ENCODE results near the gene VPS72.
"Not testable (repeated sequence)": the region's sequence is repeated elsewhere in the genome, so short reads cannot be mapped to it uniquely, and the experiment has no call there.

VPS72 gene

DNA sequence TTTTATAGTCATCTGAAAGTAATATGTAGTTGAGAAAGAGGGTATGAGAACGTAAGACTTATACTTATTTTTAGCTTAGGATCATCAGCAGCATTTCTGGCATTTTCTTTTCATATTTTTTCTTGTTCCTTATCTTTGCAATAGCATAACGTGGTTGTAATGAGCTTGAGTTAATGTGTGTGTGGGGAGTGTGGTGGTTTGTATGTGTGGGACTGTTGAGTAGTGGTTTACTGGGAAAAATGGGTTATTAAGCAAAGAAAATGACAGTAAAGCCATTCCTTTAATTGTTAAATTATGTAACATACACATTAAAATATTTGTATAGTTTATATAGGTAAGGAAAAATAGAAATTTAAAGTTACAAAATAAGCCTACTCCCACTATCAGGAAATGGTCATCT lies 23.6 kb upstream of the VPS72 start:
- TF ChIP-seq, protein P1, sequence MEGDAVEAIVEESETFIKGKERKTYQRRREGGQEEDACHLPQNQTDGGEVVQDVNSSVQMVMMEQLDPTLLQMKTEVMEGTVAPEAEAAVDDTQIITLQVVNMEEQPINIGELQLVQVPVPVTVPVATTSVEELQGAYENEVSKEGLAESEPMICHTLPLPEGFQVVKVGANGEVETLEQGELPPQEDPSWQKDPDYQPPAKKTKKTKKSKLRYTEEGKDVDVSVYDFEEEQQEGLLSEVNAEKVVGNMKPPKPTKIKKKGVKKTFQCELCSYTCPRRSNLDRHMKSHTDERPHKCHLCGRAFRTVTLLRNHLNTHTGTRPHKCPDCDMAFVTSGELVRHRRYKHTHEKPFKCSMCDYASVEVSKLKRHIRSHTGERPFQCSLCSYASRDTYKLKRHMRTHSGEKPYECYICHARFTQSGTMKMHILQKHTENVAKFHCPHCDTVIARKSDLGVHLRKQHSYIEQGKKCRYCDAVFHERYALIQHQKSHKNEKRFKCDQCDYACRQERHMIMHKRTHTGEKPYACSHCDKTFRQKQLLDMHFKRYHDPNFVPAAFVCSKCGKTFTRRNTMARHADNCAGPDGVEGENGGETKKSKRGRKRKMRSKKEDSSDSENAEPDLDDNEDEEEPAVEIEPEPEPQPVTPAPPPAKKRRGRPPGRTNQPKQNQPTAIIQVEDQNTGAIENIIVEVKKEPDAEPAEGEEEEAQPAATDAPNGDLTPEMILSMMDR (IDR thresholded peaks at IDR 0.05; ENCODE audit: control insufficient read depth, insufficient read depth, low read depth, low read length, missing control alignments), result no peak
- H3K4me3 ChIP-seq (ENCODE audit: control insufficient read depth, low read depth, low read length), result no peak overlapping the region
- no peak for DNase-seq (ENCODE audit: low read depth)

DNA sequence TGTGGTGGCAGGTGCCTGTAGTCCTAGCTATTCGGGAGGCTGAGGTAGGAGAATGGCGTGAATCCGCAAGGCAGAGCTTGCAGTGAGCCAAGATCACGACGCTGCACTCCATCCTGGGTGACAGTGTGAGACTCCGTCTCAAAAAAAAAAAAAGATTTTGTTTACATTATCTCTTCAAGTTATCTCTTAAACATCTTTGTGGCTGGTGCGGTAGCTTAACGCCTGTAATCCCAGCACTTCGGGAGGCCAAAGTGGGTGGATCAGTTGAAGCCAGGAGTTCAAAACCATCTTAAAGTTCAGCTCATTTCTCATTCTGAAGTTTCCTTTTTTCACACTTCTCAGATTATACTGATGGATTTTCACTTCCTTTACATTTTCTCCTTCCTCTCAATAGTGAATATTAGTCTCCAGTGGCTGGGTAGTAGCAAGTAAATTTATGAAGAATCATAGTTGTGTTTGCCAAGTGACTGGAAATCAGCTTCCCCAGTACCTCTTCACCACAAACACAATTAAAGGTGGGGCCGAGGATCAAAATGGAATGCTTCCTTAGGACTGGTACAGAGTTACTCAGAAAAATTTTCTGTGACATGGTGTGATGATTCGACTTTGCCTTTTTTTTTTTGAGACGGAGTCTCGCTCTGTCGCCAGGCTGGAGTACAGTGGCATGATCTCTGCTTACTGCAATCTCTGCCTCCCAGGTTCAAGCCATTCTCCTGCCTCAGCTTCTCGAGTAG lies 22.1 kb upstream of the VPS72 start:
- DNase-seq (ENCODE audit: low read depth), result no peak

DNA sequence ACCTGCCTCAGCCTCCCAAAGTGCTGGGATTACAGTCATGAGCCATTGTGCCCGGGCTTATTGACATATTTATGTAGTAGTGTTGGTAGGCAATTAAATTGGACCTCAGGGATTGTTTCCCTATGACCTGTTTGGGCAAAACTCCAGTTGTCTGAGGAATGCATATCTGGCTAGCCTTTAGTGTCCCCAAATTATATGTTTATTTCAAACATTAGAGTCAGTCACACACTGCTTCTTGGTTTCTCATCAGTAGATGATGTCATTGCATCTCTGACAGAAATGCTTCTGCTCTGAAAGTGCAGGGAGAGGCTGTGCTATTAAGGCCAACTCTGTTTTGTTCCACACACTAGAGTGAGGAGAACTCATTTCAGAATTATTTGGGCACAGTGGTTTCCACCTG lies 20.8 kb upstream of the VPS72 start:
- no peak overlapping the region for H3K4me3 ChIP-seq (ENCODE audit: control insufficient read depth, low read depth, low read length)
- no peak for DNase-seq (ENCODE audit: low read depth)
- TF ChIP-seq, protein P1 (IDR thresholded peaks at IDR 0.05; ENCODE audit: control insufficient read depth, insufficient read depth, low read depth, low read length, missing control alignments), result no peak

More for the DNA sequence above, 22.1 kb upstream of the VPS72 start:
- H3K4me3 ChIP-seq (ENCODE audit: control insufficient read depth, low read depth, low read length), result no peak overlapping the region
- TF ChIP-seq, protein P1 (IDR thresholded peaks at IDR 0.05; ENCODE audit: control insufficient read depth, insufficient read depth, low read depth, low read length, missing control alignments), result no peak

DNA sequence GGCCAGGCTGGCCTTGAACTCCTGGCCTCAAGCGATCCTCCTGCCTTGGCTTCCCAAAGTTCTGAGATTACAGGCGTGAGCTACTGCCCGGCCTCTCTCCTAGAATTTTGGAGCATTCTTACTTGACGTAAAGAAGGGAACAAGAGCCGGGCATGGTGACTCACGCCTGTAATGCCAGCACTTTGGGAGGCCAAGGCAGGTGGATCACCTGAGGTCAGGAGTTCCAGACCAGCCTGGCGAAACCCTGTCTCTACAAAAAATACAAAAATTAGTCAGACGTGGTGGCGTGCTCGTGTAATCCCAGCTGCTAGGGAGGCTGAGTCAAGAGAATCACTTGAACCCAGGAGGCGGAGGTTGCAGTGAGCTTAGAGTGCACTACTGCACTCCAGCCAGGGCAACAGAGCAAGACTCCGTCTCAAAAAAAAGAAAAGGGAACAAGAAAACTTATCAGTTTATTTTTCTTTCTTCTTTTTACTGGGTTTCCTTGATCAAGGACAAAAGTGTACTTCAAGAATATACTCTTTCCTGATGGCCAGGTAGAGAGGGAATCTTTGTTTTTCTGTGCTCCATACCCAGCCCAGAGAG lies 15.5 kb upstream of the VPS72 start:
- not testable (repeated sequence) for H3K4me3 ChIP-seq (ENCODE audit: control insufficient read depth, low read depth, low read length); DNase-seq (ENCODE audit: low read depth)

DNA sequence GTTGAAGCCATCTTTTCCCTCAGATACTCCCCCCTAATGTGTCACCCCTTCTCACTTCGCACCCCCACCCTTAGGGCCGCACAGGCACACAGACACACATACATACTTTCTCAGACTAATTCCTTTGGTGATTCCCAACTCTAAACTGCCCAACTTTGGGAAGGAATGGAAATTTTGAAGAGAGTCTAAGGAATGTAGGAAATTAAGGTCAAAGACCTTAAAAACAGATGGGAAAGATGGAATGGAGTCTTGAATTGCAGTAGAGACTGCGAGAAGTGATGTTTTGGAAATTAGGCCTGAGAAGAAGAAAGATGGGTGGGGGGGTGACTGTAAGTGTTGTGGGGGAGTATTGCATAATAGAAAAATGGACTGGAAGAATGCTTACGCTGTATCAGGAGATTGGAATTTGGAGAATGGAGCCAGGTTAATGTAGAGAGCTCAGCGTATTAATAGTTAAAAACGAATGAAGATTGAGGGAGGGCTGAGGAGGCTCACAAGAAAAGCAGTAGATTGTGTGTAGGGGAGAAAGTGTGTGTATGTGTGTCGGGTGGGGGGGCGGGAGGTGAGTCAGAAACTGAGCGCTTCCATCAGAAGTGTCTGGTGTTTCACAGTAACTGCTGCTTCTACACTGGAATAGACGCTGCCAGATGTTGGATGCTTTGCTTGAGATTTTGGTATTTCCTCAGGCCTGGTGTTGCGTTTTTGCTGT lies 10.0 kb upstream of the VPS72 start:
- TF ChIP-seq, protein P1 (IDR thresholded peaks at IDR 0.05; ENCODE audit: control insufficient read depth, insufficient read depth, low read depth, low read length, missing control alignments), result no peak
- H3K4me3 ChIP-seq (ENCODE audit: control insufficient read depth, low read depth, low read length), result peak overlapping the region; percentile 99
- DNase-seq (ENCODE audit: low read depth), result peak; percentile 78

DNA sequence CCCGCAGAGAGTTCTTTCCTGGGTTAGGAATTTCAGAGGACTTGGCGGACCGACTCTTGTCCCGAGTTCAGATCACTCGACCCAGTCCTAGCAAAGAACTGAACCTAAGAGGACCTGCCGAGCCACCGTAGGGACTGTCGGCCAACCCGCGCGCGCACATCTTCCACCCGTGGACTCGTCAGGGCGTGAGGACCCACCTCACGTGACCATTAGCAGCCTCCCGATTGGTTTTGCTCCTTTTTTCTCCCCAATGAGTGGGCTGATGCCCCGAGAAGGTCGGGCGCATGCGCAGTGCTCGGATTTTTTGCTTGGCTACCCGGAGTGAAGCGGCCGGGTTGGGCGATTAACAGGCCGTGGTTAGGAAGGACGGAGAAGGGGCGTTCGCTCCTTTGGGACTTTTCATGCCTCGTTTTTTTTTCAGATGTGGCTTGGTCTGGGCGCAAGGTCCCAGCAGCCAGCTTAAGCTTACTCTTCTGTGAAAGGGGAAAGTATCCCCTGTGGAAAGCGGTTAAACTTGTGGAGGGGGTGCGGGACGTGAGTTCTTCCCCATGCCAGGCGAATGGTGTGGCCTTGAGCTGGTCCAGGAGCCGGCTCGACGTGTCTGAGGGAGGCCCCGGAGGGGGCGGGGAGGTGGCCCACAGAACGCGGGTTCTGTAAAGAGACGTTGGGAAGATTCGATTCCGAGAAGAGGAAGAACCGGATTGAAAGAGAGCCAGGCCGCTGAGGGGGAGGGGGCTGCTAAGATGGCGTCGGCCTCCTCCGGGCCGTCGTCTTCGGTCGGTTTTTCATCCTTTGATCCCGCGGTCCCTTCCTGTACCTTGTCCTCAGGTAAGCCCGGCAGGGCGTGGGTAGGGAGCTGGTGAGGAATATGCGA lies 8.5 kb upstream of the VPS72 start, which contains the start of gene PIP5K1A:
Gene PIP5K1A (plus strand): TSS at position 299 of the 874 bp plus-strand sequence. CDS start 445 bp downstream, at position 744.
- peak within 1 kb of the TSS; percentile 99 for H3K4me3 ChIP-seq (ENCODE audit: control insufficient read depth, low read depth, low read length)
- TF ChIP-seq, protein P1 (IDR thresholded peaks at IDR 0.05; ENCODE audit: control insufficient read depth, insufficient read depth, low read depth, low read length, missing control alignments), result no peak
- DNase-seq (ENCODE audit: low read depth), result peak; percentile 92
